ENCODE measurements around the gene FAM234B. TPM values are rescaled to one million over a fixed set of nuclear protein-coding genes. Genes with fewer than 3 reads are reported as not detected.

Gene FAM234B
- total and polyA plus RNA-seq, 2 experiments from 2014 or later = 9.5 to 21.1 TPM

DNA sequence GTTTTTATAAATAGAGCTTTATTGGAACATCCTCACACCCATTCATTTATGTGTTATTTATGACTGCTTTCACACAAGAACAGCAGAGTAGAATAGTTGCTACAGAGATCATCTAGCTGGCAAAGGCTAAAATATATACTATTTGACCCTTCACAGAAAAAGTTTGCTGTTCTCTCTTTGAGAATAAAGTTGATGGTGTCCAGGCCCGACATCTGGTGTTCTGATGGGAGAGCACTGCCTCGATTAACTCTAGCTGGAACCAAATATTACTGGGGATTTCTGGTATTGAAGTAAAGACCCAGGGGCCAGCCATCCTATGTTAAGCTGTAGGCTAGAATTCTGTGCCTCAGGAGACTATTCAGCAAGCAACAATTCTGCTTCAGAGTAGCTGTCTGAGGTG is 21.8 kb downstream of the FAM234B start:
- no peak overlapping the region for H2AFZ ChIP-seq
- H4K20me1 ChIP-seq (replicated peaks; ENCODE audit: insufficient read depth) = no peaks in the 10 kb centered on the region; the same call in 1 of the 2 replicates
- no peak overlapping the region for H3K27ac Mint-ChIP-seq
- no peaks in the 10 kb centered on the region for H3K9me3 Mint-ChIP-seq
- no peaks in the 10 kb centered on the region for H3K27me3 ChIP-seq (ENCODE audit: insufficient read depth)
- H3K79me2 ChIP-seq (replicated peaks; ENCODE audit: insufficient read depth) = no peaks in the 10 kb centered on the region
- no peak for DNase-seq (ENCODE audit: low spot score)
- TF ChIP-seq, protein P1, sequence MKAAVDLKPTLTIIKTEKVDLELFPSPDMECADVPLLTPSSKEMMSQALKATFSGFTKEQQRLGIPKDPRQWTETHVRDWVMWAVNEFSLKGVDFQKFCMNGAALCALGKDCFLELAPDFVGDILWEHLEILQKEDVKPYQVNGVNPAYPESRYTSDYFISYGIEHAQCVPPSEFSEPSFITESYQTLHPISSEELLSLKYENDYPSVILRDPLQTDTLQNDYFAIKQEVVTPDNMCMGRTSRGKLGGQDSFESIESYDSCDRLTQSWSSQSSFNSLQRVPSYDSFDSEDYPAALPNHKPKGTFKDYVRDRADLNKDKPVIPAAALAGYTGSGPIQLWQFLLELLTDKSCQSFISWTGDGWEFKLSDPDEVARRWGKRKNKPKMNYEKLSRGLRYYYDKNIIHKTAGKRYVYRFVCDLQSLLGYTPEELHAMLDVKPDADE (IDR thresholded peaks at IDR 0.05) = no peak
- TF ChIP-seq EZH2 (IDR thresholded peaks at IDR 0.05; ENCODE audit: low read depth, unreplicated experiment) (no peak), ZNF331 (CRISPR knock-in tag; IDR thresholded peaks at IDR 0.05; ENCODE audit: low read depth) (no peak), CREB1 (CRISPR knock-in tag; IDR thresholded peaks at IDR 0.05; ENCODE audit: low read depth) (no peak), POLR2AphosphoS5 (IDR thresholded peaks at IDR 0.05; ENCODE audit: low read depth) (no peak), STAT1 (IDR thresholded peaks at IDR 0.05; ENCODE audit: unreplicated experiment) (no peak), ZNF114 (CRISPR knock-in tag; IDR thresholded peaks at IDR 0.05) (no peak), EZH2phosphoT487 (IDR thresholded peaks at IDR 0.05; ENCODE audit: unreplicated experiment) (no peak), NANOG (IDR thresholded peaks at IDR 0.05; ENCODE audit: borderline replicate concordance) (no peak), JUNB (IDR thresholded peaks at IDR 0.05; ENCODE audit: unreplicated experiment) (no peak)
- TF ChIP-seq, protein P2, sequence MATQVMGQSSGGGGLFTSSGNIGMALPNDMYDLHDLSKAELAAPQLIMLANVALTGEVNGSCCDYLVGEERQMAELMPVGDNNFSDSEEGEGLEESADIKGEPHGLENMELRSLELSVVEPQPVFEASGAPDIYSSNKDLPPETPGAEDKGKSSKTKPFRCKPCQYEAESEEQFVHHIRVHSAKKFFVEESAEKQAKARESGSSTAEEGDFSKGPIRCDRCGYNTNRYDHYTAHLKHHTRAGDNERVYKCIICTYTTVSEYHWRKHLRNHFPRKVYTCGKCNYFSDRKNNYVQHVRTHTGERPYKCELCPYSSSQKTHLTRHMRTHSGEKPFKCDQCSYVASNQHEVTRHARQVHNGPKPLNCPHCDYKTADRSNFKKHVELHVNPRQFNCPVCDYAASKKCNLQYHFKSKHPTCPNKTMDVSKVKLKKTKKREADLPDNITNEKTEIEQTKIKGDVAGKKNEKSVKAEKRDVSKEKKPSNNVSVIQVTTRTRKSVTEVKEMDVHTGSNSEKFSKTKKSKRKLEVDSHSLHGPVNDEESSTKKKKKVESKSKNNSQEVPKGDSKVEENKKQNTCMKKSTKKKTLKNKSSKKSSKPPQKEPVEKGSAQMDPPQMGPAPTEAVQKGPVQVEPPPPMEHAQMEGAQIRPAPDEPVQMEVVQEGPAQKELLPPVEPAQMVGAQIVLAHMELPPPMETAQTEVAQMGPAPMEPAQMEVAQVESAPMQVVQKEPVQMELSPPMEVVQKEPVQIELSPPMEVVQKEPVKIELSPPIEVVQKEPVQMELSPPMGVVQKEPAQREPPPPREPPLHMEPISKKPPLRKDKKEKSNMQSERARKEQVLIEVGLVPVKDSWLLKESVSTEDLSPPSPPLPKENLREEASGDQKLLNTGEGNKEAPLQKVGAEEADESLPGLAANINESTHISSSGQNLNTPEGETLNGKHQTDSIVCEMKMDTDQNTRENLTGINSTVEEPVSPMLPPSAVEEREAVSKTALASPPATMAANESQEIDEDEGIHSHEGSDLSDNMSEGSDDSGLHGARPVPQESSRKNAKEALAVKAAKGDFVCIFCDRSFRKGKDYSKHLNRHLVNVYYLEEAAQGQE (IDR thresholded peaks at IDR 0.05; ENCODE audit: unreplicated experiment) = no peak
- TF ChIP-seq, protein P3, sequence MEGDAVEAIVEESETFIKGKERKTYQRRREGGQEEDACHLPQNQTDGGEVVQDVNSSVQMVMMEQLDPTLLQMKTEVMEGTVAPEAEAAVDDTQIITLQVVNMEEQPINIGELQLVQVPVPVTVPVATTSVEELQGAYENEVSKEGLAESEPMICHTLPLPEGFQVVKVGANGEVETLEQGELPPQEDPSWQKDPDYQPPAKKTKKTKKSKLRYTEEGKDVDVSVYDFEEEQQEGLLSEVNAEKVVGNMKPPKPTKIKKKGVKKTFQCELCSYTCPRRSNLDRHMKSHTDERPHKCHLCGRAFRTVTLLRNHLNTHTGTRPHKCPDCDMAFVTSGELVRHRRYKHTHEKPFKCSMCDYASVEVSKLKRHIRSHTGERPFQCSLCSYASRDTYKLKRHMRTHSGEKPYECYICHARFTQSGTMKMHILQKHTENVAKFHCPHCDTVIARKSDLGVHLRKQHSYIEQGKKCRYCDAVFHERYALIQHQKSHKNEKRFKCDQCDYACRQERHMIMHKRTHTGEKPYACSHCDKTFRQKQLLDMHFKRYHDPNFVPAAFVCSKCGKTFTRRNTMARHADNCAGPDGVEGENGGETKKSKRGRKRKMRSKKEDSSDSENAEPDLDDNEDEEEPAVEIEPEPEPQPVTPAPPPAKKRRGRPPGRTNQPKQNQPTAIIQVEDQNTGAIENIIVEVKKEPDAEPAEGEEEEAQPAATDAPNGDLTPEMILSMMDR (conservative IDR thresholded peaks at IDR 0.05; ENCODE audit: low read depth in 2 of 2) = no peak
- TF ChIP-seq, protein P4, sequence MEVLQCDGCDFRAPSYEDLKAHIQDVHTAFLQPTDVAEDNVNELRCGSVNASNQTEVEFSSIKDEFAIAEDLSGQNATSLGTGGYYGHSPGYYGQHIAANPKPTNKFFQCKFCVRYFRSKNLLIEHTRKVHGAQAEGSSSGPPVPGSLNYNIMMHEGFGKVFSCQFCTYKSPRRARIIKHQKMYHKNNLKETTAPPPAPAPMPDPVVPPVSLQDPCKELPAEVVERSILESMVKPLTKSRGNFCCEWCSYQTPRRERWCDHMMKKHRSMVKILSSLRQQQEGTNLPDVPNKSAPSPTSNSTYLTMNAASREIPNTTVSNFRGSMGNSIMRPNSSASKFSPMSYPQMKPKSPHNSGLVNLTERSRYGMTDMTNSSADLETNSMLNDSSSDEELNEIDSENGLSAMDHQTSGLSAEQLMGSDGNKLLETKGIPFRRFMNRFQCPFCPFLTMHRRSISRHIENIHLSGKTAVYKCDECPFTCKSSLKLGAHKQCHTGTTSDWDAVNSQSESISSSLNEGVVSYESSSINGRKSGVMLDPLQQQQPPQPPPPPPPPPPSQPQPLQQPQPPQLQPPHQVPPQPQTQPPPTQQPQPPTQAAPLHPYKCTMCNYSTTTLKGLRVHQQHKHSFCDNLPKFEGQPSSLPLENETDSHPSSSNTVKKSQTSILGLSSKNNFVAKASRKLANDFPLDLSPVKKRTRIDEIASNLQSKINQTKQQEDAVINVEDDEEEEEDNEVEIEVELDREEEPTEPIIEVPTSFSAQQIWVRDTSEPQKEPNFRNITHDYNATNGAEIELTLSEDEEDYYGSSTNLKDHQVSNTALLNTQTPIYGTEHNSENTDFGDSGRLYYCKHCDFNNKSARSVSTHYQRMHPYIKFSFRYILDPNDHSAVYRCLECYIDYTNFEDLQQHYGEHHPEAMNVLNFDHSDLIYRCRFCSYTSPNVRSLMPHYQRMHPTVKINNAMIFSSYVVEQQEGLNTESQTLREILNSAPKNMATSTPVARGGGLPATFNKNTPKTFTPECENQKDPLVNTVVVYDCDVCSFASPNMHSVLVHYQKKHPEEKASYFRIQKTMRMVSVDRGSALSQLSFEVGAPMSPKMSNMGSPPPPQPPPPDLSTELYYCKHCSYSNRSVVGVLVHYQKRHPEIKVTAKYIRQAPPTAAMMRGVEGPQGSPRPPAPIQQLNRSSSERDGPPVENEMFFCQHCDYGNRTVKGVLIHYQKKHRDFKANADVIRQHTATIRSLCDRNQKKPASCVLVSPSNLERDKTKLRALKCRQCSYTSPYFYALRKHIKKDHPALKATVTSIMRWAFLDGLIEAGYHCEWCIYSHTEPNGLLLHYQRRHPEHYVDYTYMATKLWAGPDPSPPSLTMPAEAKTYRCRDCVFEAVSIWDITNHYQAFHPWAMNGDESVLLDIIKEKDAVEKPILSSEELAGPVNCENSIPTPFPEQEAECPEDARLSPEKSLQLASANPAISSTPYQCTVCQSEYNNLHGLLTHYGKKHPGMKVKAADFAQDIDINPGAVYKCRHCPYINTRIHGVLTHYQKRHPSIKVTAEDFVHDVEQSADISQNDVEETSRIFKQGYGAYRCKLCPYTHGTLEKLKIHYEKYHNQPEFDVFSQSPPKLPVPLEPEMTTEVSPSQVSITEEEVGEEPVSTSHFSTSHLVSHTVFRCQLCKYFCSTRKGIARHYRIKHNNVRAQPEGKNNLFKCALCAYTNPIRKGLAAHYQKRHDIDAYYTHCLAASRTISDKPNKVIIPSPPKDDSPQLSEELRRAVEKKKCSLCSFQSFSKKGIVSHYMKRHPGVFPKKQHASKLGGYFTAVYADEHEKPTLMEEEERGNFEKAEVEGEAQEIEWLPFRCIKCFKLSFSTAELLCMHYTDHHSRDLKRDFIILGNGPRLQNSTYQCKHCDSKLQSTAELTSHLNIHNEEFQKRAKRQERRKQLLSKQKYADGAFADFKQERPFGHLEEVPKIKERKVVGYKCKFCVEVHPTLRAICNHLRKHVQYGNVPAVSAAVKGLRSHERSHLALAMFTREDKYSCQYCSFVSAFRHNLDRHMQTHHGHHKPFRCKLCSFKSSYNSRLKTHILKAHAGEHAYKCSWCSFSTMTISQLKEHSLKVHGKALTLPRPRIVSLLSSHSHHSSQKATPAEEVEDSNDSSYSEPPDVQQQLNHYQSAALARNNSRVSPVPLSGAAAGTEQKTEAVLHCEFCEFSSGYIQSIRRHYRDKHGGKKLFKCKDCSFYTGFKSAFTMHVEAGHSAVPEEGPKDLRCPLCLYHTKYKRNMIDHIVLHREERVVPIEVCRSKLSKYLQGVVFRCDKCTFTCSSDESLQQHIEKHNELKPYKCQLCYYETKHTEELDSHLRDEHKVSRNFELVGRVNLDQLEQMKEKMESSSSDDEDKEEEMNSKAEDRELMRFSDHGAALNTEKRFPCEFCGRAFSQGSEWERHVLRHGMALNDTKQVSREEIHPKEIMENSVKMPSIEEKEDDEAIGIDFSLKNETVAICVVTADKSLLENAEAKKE (CRISPR knock-in tag; IDR thresholded peaks at IDR 0.05) = no peak
- no peak overlapping the region for H3K4me2 ChIP-seq
- no peak overlapping the region for H3K4me3 Mint-ChIP-seq
- H3K4me1 ChIP-seq (ENCODE audit: insufficient read depth) = no peaks in the 10 kb centered on the region
- peaks cover 2% of the 10 kb centered on the region for H3K27me3 Mint-ChIP-seq (ENCODE audit: insufficient read depth, low read depth, poor library complexity)
- peaks cover 19% of the 10 kb centered on the region for H3K36me3 Mint-ChIP-seq (ENCODE audit: low read depth)
- H3K36me3 ChIP-seq (ENCODE audit: insufficient read depth) = peaks cover 8% of the 10 kb centered on the region
- H3K4me3 ChIP-seq = no peak overlapping the region
- H3K4me1 Mint-ChIP-seq = peaks cover 8% of the 10 kb centered on the region; the same call in 2 of the 3 replicates
- no peak overlapping the region for H3K27ac ChIP-seq (ENCODE audit: low read depth)
- H3F3A ChIP-seq (replicated peaks; ENCODE audit: low read depth) = no peaks in the 10 kb centered on the region
- ATAC-seq = no peak
- H3K9me2 ChIP-seq (ENCODE audit: insufficient read depth) = peaks cover 3% of the 10 kb centered on the region; the same call in 1 of the 2 replicates

Data from GM23338 (cell line).